T1000 (cell line): Measurements from ENCODE around the gene SLC3A2.
"Not testable (repeated sequence)": the region's sequence is repeated elsewhere in the genome, so short reads cannot be mapped to it uniquely, and the experiment has no call there.

Experiments
- DNase-seq: peaks from one replicate; lab custom pipeline; 2025; ENCODE audit warnings: mixed read lengths; lab: John Stamatoyannopoulos, UW

Gene SLC3A2

GRCh38 chr11:62930666-62931065 lies 50.0 kb downstream of the SLC3A2 start:
- no peak for DNase-seq

GRCh38 chr11:62931499-62932278 lies 51.0 kb downstream of the SLC3A2 start:
- no peak for DNase-seq

GRCh38 chr11:62933285-62933684 lies 52.6 kb downstream of the SLC3A2 start:
- no peak for DNase-seq

- no peak for DNase-seq
Measured at GRCh38 chr11:62933750-62934495, 53.2 kb downstream of the SLC3A2 start.

- no peak for DNase-seq
Measured at GRCh38 chr11:62934496-62934785, 53.7 kb downstream of the SLC3A2 start.

- DNase-seq: not testable (repeated sequence)
Measured at GRCh38 chr11:62937528-62937927, 56.8 kb downstream of the SLC3A2 start.
